ENCODE results near the gene HELZ. TPM values are rescaled to one million over a fixed set of nuclear protein-coding genes. Genes with fewer than 3 reads are reported as not detected.

The HELZ gene
- total RNA-seq, 1 donor from 2014 or later, result 65.8 TPM

GRCh38 chr17:67238991-67239390 is 6.0 kb downstream of the HELZ start:
- Mint-ChIP-seq H3K4me3 (no peak overlapping the region), H3K4me1 (ENCODE audit: low read depth) (peaks cover 39% of the 10 kb centered on the region), H3K27me3 (ENCODE audit: insufficient read depth) (no peaks in the 10 kb centered on the region), H3K27ac (no peak overlapping the region), H3K36me3 (ENCODE audit: low read depth) (peaks cover 53% of the 10 kb centered on the region), H3K9me3 (no peaks in the 10 kb centered on the region)
- no peak for DNase-seq (ENCODE audit: low spot score)
- intact Hi-C loops (cut with micrococcal nuclease), result no loop called here

- peaks cover 7% of the 10 kb centered on the region for H3K4me1 Mint-ChIP-seq (ENCODE audit: low read depth)
- no peaks in the 10 kb centered on the region for H3K27me3 Mint-ChIP-seq (ENCODE audit: insufficient read depth)
- DNase-seq (ENCODE audit: low spot score), result no peak
- intact Hi-C loops (cut with micrococcal nuclease), result no loop called here
- no peak overlapping the region for H3K4me3 Mint-ChIP-seq
- H3K36me3 Mint-ChIP-seq (ENCODE audit: low read depth), result peaks cover 37% of the 10 kb centered on the region
- H3K27ac Mint-ChIP-seq, result no peak overlapping the region
- H3K9me3 Mint-ChIP-seq, result no peaks in the 10 kb centered on the region
Observed at GRCh38 chr17:67232441-67232840, 12.6 kb downstream of the HELZ start.

- Mint-ChIP-seq H3K4me3 (no peak overlapping the region), H3K9me3 (peaks cover 4% of the 10 kb centered on the region), H3K36me3 (ENCODE audit: low read depth) (peaks cover 36% of the 10 kb centered on the region), H3K27me3 (ENCODE audit: insufficient read depth) (no peaks in the 10 kb centered on the region), H3K4me1 (ENCODE audit: low read depth) (peaks cover 21% of the 10 kb centered on the region), H3K27ac (no peak overlapping the region)
- DNase-seq (ENCODE audit: low spot score), result no peak
- intact Hi-C loops (cut with micrococcal nuclease), result no loop called here
Observed at GRCh38 chr17:67229109-67229955, 15.7 kb downstream of the HELZ start.

- Mint-ChIP-seq H3K36me3 (ENCODE audit: low read depth) (peaks cover 35% of the 10 kb centered on the region), H3K27me3 (ENCODE audit: insufficient read depth) (no peaks in the 10 kb centered on the region), H3K4me1 (ENCODE audit: low read depth) (peaks cover 32% of the 10 kb centered on the region), H3K27ac (no peak overlapping the region), H3K4me3 (no peak overlapping the region), H3K9me3 (peaks cover 4% of the 10 kb centered on the region)
- intact Hi-C loops (cut with micrococcal nuclease), result no loop called here
- no peak for DNase-seq (ENCODE audit: low spot score)
Observed at GRCh38 chr17:67227488-67227887, 17.5 kb downstream of the HELZ start.

- intact Hi-C loops (cut with micrococcal nuclease), result no loop called here
- no peak overlapping the region for H3K27ac Mint-ChIP-seq
- peaks cover 34% of the 10 kb centered on the region for H3K36me3 Mint-ChIP-seq (ENCODE audit: low read depth)
- H3K4me1 Mint-ChIP-seq (ENCODE audit: low read depth), result peaks cover 40% of the 10 kb centered on the region
- H3K4me3 Mint-ChIP-seq, result no peak overlapping the region
- H3K9me3 Mint-ChIP-seq, result peaks cover 4% of the 10 kb centered on the region
- H3K27me3 Mint-ChIP-seq (ENCODE audit: insufficient read depth), result no peaks in the 10 kb centered on the region
- no peak for DNase-seq (ENCODE audit: low spot score)
Observed at GRCh38 chr17:67225316-67225715, 19.7 kb downstream of the HELZ start.

GRCh38 chr17:67224736-67225135 is 20.3 kb downstream of the HELZ start:
- H3K27ac Mint-ChIP-seq, result no peak overlapping the region
- peaks cover 40% of the 10 kb centered on the region for H3K4me1 Mint-ChIP-seq (ENCODE audit: low read depth)
- no peak overlapping the region for H3K4me3 Mint-ChIP-seq
- peaks cover 37% of the 10 kb centered on the region for H3K36me3 Mint-ChIP-seq (ENCODE audit: low read depth)
- intact Hi-C loops (cut with micrococcal nuclease), result no loop called here
- DNase-seq (ENCODE audit: low spot score), result no peak
- peaks cover 4% of the 10 kb centered on the region for H3K9me3 Mint-ChIP-seq
- no peaks in the 10 kb centered on the region for H3K27me3 Mint-ChIP-seq (ENCODE audit: insufficient read depth)

- H3K4me3 Mint-ChIP-seq, result no peak overlapping the region
- H3K27me3 Mint-ChIP-seq (ENCODE audit: insufficient read depth), result no peaks in the 10 kb centered on the region
- no peak overlapping the region for H3K27ac Mint-ChIP-seq
- H3K36me3 Mint-ChIP-seq (ENCODE audit: low read depth), result peaks cover 37% of the 10 kb centered on the region
- DNase-seq (ENCODE audit: low spot score), result no peak
- H3K9me3 Mint-ChIP-seq, result peaks cover 4% of the 10 kb centered on the region
- peaks cover 47% of the 10 kb centered on the region for H3K4me1 Mint-ChIP-seq (ENCODE audit: low read depth)
- intact Hi-C loops (cut with micrococcal nuclease), result no loop called here
Observed at GRCh38 chr17:67223924-67224323, 21.1 kb downstream of the HELZ start.

- H3K27me3 Mint-ChIP-seq (ENCODE audit: insufficient read depth), result no peaks in the 10 kb centered on the region
- H3K27ac Mint-ChIP-seq, result peak overlapping the region; percentile 40
- H3K4me3 Mint-ChIP-seq, result no peak overlapping the region
- intact Hi-C loops (cut with micrococcal nuclease), result loop anchor here (1.0 kb wide), 2 partner anchors 24 to 72 kb away; partner anchors contain the start of gene HELZ
- peak; percentile 25 for DNase-seq (ENCODE audit: low spot score)
- H3K36me3 Mint-ChIP-seq (ENCODE audit: low read depth), result peaks cover 34% of the 10 kb centered on the region
- peaks cover under 1% of the 10 kb centered on the region for H3K9me3 Mint-ChIP-seq
- peaks cover 42% of the 10 kb centered on the region for H3K4me1 Mint-ChIP-seq (ENCODE audit: low read depth)
Observed at GRCh38 chr17:67221062-67221998, 23.7 kb downstream of the HELZ start.

GRCh38 chr17:67218385-67218950 is 26.5 kb downstream of the HELZ start:
- Mint-ChIP-seq H3K27me3 (ENCODE audit: insufficient read depth) (no peaks in the 10 kb centered on the region), H3K27ac (no peak overlapping the region), H3K4me1 (ENCODE audit: low read depth) (peaks cover 28% of the 10 kb centered on the region), H3K4me3 (no peak overlapping the region), H3K36me3 (ENCODE audit: low read depth) (peaks cover 25% of the 10 kb centered on the region), H3K9me3 (no peaks in the 10 kb centered on the region)
- DNase-seq (ENCODE audit: low spot score), result no peak
- intact Hi-C loops (cut with micrococcal nuclease), result no loop called here

- Mint-ChIP-seq H3K27ac (no peak overlapping the region), H3K36me3 (ENCODE audit: low read depth) (peaks cover 24% of the 10 kb centered on the region), H3K27me3 (ENCODE audit: insufficient read depth) (no peaks in the 10 kb centered on the region)
Observed at GRCh38 chr17:67217446-67217845, 27.6 kb downstream of the HELZ start.

GRCh38 chr17:67216578-67217320 is 28.2 kb downstream of the HELZ start:
- H3K9me3 Mint-ChIP-seq, result no peaks in the 10 kb centered on the region
- intact Hi-C loops (cut with micrococcal nuclease), result no loop called here
- H3K4me1 Mint-ChIP-seq (ENCODE audit: low read depth), result peaks cover 28% of the 10 kb centered on the region
- H3K4me3 Mint-ChIP-seq, result no peak overlapping the region
- no peaks in the 10 kb centered on the region for H3K27me3 Mint-ChIP-seq (ENCODE audit: insufficient read depth)
- H3K27ac Mint-ChIP-seq, result no peak overlapping the region
- no peak for DNase-seq (ENCODE audit: low spot score)
- H3K36me3 Mint-ChIP-seq (ENCODE audit: low read depth), result peaks cover 23% of the 10 kb centered on the region

More at GRCh38 chr17:67217446-67217845, 27.6 kb downstream of the HELZ start:
- peaks cover 28% of the 10 kb centered on the region for H3K4me1 Mint-ChIP-seq (ENCODE audit: low read depth)
- DNase-seq (ENCODE audit: low spot score), result no peak
- H3K9me3 Mint-ChIP-seq, result no peaks in the 10 kb centered on the region
- H3K4me3 Mint-ChIP-seq, result no peak overlapping the region
- intact Hi-C loops (cut with micrococcal nuclease), result no loop called here

GRCh38 chr17:67215991-67216421 is 29.0 kb downstream of the HELZ start:
- Mint-ChIP-seq H3K27ac (no peak overlapping the region), H3K27me3 (ENCODE audit: insufficient read depth) (no peaks in the 10 kb centered on the region), H3K36me3 (ENCODE audit: low read depth) (peaks cover 24% of the 10 kb centered on the region), H3K4me1 (ENCODE audit: low read depth) (peaks cover 22% of the 10 kb centered on the region), H3K4me3 (no peak overlapping the region), H3K9me3 (no peaks in the 10 kb centered on the region)
- intact Hi-C loops (cut with micrococcal nuclease), result no loop called here
- no peak for DNase-seq (ENCODE audit: low spot score)

Data from activated T-helper 1 cell treated with anti-CD3 and anti-CD28 coated beads, Interleukin-12 subunit alpha, Interleukin-12 subunit beta, Interleukin-2, Interleukin-4 antibody, amounts not matched to agents 30 ng/mL and 10 ng/mL and 1 ng/mL, durations not matched to agents 14 hours and 24 hours and 36 hours (primary cell).